KG1 (cell line): Measurements from ENCODE around the gene PRKCA.
"Not testable (repeated sequence)": the region's sequence is repeated elsewhere in the genome, so short reads cannot be mapped to it uniquely, and the experiment has no call there.

Experiments
- DNase-seq: peaks from one replicate; lab custom pipeline; 2025; lab: John Stamatoyannopoulos, UW

PRKCA gene

DNA sequence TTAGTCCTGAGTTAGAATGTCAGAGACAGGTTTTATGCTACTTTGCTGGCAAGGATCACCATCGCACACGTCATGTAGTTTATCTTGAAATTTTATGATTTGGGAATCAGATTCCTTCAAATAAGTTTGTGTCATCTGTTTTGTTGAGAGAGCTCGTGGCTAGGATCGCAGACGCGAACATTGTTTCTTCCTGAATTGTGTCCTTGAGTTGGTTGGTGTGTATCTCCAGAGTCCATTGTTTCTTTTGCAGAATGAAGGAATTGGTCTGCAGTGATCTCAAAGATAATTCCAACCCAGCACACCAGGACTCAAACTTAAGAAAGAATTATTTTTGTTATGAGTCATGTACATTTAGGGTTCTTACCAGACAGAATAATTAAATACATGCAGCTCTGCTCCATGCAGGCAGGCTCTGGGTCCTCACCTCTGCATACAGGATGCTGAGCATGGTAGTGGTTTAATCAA is 51.6 kb downstream of the PRKCA start:
- DNase-seq = no peak

DNA sequence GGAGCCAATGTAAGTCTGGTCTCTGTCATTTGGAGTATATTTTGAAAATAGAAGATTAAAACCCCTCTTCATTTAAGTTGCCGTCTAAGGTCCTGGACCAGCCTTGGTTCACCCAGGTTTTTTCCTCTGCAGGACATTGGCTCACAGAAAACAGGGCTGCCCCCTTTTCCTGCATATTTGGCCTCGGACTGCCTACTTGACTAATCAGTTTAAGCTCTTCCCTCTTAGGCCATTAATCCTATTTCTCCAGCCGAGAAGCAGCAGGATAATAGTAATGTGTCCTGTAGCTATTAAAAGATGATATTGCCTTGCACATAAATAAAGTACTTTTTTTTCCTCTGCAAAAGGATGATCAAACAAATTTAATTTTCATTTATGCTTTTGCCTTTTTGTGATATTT is 52.1 kb downstream of the PRKCA start:
- no peak for DNase-seq

DNA sequence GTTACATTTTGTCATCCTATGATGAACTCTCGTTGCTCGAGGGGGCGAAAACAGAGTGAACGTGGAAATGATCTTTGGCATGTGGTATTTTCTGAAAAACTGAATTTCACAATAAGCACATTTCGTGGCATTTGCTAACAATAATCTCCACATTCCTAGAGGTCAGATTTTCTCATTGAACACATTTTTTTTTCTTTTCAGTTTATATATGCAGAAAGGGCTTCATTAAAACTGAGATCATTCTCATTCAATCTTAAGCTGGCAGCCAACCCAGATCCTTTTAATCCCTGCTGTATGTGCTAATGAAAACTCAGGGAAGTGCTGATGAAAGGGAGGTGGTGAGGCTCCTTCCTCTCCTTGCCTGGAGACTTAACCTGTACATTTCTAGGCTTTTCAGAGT is 52.6 kb downstream of the PRKCA start:
- DNase-seq = no peak

DNA sequence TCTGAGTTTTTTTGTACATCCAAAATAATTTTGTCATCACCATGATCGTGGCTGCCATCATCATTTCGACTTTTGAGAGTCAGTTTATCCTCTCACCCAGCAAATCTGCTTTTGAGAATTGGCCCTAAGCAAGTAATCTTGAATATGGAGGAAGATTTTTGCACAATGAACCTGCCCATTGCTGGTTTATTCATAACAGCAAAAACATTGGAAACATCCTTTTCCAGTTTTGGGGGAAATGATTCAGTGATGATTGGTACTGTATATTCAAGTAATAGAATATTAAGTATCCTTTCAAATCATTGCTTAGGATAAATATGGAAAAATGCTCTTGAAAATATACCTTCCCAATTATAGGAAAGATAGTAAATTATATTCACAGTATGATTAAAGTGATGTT is 53.1 kb downstream of the PRKCA start:
- DNase-seq = no peak

DNA sequence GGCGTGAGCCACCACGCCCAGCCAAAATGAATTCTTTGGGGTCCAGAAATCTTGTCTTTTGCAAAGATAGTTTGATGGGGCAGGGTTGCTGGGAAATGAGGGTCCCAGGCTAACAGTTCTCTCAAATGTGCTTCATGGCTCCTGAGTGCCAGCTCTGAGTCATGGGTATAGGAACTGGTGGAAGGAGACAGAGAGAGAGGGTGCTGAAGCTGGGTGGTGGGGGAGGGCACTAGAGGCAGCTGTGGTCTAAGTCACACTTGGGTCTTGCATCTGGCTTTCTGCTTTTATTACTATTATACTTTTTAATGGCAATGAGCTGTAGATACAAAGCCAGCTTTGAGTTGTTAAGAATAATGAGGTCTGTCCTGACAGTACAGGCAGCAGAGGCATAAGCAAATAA is 54.6 kb downstream of the PRKCA start:
- DNase-seq = no peak

DNA sequence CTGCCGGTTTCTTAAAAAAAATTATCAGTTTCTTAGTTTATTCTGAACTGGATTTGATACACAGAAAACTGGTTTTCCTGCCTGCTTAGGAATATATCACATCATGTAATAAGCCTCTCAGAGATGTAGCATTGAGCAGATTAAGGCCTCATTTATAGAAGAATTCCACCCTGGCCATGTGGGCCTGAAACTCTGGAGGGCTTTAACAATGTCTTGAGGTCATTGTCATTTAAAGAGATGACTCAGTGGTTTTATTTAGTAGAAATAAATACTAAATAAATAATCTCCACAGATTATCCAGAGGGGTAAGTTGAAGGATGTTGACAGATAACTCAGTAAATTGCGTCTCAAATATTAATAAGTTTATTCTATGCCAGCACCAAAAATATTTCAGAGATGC is 56.9 kb downstream of the PRKCA start:
- DNase-seq = no peak

DNA sequence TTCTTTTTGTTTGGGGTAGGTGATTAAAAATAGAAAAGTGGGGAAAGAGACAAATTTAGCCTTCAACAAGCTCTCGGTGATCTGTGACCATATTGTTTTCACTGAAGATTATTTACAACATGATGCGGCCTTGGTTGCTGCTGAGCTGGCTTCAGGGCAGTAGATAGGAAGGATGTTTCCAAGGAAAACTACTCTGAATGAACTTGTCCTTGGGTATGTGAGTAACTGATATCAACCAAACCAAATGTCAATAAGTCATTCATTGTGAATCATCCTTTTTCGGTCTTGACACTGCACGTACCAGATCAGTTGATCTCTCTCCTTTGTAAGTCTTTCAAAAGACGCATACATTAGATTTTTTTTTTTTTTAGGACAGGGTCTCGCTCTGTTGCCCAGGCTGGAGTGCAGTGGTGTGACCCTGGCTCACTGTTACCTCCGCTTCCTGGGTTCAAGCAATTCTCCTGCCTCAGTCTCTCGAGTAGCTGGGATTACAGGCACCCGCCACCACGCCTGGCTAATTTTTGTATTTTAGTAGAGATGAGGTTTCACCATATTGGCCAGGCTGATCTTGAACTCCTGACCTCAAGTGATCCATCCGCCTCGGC is 58.6 kb downstream of the PRKCA start:
- DNase-seq = not testable (repeated sequence)

DNA sequence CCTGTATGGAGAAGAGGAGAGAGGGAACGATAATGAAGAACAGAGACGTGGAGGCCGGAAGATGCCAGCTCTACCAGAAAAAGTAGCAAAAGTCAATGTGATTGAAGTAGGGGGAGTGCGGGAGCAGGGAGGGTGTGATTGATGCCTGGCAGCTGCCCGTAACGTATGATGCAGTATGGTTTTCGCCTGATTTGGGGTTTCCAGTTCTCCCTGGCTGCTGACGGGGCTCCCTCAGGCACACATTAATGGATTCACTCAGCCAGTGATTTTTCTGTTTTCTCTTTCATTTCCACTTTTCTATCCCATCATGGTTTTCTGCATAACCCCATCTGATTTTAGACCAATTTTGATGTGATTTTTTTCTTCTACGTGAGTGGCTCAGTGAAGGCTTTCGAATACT is 62.1 kb downstream of the PRKCA start:
- no peak for DNase-seq

DNA sequence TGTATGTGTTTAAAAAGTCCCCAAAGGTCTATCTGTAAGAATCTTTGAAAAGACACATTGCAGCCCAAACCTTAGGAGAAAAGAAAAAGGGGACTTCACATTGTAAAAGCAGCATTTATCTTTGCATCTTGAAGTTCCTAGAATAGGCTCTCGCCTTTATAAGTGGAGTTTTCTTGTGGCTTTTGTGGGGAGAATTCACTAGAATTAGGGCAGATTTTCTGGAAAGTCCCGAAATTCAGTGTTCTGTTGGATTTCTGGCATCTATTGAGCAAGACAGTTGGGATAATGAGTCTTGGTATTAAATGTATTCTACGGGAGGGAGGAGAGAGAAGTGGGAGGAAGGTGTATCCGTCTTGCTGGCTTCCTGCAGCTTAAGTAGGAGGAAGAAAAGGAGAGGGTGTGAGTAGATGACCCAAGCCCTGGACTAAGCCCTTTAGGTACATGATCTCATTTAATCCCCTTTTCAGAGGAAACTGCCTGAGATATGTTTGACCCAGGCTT is 62.6 kb downstream of the PRKCA start:
- no peak for DNase-seq

DNA sequence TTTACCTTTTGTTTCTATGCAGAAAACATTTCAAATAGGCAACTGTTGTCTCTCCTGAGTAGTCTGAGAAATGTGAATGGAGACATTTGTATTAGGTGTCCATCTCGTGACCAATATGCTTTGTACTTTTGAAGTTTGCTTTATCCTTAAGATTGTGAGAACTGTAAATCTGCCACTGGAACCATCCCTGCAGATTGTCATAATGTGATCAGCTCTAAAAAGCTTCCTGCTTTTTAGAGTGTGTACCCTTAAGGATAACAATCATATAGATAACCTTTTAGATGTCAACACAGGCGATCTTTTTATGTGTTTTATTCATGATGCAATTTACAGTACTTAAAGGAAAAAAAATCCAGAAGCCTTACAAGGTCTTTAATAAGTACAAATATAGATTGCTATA is 63.5 kb downstream of the PRKCA start:
- no peak for DNase-seq

DNA sequence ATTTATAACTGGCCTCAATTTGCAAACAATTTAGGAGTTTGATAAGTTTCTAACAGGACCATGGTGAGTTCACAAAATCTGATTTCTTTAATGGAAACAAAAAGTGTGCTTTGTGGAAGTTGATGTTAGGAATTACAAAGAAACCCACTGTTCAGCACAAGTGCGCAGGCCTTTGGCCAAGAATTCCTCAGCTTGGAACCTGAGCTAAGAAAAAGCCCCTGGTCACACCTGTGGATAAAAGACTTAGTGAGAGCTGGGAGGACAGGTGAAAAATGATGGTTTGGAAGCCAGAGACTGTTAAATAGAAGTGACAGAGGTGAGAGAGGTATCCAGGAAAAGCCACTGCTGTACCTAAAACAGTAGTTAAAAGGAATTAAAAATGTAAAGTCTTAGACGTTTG is 64.7 kb downstream of the PRKCA start:
- no peak for DNase-seq

DNA sequence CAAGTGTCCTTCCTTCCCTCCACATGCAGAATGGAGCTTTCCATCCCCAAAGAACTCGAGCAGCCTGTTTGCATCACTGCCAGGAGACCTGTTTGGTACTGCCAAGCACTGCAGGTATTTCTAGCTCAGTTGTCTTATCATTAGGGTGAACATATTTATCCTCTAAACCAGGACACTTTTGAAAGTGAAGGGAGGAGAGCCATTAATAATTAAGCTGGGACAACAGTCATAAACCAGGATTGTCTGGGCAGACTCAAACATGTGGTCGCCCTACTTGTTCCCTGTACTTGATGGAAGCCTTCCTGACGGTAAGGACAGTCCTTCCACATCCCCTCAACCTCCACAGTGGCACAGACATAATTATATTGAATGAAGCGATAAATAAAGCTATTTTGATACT is 67.4 kb downstream of the PRKCA start:
- DNase-seq = no peak

DNA sequence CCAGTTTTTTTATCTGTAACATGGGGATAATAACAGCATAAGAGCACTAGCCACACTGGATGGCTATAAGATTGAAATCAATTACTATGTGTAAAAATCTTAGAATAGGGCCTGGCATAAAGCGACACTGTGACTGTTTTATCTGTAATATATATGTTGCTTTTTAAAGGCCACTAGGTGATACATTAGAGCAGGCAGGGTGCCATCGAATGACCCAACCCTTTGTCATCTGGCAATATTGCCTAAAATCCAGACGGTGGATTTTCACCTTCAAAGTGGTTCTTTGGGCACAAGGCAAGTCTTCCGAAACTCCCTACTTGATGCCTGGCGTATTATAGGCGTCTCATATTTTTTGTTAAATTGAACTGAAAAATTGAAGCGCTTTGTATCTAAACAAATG is 69.1 kb downstream of the PRKCA start:
- DNase-seq = no peak

DNA sequence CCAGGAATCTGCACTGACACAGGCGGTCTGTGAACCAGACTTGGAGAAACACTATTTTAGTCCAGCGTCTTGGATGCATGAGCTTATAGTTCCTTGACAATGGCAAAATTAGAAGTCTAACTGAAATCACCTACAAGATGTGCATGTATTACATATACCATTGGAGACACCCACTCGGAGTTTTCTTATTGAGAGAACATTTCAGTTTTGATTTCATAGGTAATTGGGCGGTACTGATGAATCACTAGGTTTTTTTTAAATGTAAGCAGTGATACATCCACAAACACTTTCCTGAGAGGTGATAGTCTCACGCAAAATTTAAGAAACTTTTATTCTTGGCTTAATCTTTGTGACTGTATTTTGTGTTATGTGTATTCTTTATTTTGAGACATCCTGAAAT is 69.8 kb downstream of the PRKCA start:
- DNase-seq = no peak

DNA sequence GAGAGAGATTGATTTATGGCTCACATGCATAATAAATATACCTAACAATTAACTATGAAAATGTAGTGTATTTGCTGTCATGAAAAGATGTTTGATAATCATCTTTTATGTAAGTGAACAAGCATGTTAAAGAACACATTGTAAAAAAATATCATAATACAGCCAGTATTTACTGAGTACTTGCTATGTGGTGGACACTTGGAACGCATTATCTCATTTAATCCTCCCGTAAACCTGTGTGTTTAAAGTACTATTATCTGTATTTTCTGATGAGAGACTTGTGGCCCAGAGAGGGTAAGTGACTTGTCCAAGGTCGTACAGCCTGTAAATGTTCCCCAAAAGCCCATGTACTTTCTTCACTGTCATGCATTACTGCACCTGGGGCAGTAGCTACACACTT is 70.7 kb downstream of the PRKCA start:
- DNase-seq = no peak

DNA sequence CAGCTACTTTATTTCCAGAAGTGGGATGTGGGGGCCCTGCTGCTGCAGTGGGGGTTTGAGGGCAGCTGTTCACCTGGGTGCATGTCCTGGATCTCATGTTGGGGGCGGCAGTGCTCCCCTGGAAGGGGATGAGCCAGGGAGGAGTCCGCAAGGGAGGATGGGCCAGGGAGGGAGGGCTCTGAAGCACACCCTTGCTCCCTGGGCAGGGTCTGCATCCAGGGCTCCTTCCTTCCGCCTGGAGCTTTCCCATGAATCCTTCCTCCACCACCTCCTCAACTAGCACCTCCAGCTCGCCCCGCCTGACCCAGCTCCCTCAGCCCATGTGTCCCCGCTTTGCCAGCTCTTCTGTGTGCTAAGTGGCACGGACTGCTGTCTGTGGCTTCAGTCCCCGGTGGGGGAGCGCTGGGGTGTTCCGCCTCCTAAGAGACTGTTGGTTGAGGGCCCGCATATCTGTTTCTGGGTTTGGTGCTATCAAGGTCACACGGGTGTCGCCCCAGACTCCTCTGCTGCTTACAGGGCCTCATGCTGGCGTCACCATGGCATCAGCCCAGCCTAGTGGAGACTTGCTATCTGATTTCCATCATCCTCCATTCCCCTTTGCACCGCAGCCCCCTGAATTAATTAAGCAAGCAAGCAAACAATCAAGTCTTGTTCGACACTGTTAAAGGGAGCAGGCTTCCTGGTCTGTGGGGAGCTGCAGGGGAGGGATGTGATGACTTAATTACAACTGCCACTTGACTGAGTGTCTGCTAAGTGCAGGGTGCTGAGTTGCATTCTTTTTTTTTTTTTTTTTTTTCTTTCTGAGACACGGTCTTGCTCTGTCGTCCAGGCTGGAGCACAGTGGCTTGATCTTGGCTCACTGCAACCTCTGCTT is 71.8 kb downstream of the PRKCA start:
- no peak for DNase-seq

DNA sequence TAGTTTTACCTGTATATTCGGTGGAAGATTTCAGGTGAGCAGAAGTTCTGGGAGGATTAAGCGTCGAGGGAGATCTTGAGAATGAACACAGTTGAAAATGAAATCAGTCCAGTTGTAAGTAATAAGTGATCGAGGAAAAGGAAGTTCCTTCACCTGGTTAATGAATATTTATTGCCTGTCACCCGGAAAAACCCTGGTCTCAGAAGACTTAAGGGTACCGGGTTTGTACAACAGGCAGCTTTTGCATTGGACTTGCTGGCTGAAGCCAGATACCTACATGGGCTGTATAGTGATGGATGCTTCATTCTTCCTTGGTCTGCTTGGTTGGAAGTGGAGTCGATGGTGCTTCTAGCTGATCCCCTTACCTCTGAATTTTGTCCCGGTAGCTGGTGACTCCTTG is 72.7 kb downstream of the PRKCA start:
- DNase-seq = no peak

DNA sequence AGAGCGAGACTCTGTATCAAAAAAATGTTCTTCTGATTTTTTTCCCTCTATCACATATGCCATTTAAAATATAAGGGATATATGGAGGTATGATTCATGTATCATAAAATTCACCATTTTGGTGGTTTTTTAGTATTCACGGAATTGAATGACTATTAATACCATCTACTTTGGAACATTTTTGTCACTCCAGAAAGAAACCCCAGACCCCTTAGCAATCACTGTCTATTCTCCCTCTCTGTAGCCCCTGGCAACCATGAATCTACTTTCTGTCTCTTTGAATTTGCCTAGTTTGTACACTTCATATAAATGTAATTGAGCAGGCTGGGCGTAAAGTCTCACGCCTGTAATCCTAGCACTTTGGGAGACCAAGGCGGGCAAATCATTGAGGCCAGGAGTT is 75.9 kb downstream of the PRKCA start:
- no peak for DNase-seq

DNA sequence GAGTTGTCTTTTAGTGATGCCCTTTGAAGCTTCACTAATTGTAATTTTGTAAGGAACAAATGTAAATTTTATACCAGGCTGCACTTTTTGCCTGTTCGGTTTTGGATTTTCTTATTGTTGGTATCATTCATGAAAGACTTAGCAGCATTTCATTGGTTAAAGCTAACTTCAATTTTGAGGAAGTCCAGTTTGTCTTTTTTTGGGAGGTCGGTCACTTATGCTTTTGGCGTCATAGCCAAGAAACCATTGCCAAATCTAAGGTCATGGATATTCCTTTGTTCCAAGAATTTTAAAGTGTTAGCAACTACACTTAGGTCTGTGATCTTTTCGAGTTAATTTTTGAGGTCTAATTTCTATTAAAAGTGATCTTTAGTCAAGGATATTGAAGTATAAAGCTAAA is 77.1 kb downstream of the PRKCA start:
- no peak for DNase-seq

DNA sequence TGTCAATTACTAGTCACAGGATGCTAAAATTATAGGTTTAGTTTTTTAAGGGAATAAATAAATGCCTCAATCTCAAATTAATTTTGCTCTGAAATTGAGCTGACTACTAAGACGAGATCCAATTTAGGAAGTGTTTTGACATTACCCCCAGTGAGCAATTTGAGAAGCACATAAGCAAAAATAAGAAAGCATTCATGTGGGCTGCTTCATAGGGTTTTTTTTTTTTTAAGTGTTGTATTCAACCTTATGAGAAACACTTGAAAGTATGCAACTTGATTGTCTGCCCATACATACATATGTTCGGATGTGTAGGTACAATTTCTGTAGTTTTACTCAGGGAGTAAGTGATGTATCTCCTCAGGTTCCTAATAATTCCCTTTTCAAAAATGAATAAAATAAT is 77.6 kb downstream of the PRKCA start:
- DNase-seq = no peak

DNA sequence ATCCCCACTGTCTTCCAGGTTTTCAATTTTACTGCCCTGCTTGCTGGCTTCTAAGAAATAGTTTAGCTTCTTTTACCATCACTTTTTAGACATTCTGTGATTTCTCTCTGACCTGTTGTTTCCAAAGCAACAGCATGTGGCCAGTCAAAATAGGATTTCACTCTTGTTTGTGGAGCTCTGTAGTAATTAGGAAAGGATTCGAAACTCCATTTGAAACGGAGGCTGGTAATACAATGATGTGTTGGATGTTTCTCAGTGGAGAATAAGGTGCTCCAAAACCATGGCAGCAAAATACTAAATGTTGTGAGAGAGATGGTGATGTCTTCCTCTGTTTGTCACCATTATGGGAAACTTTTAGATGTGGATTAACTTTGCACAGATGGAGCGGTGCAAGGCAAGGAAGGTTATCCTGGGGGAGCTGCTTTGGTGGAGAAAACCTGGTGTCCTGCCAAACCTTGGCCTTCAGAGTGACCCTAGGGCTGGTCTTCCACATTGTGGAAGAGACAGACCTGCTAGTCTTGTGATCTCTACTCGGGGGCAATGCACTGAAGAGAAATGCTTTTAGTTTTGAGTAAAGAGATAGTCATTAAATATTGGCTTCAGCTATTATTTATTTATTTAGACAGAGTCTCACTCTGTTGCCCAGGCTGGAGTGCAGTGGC is 79.4 kb downstream of the PRKCA start:
- no peak for DNase-seq

DNA sequence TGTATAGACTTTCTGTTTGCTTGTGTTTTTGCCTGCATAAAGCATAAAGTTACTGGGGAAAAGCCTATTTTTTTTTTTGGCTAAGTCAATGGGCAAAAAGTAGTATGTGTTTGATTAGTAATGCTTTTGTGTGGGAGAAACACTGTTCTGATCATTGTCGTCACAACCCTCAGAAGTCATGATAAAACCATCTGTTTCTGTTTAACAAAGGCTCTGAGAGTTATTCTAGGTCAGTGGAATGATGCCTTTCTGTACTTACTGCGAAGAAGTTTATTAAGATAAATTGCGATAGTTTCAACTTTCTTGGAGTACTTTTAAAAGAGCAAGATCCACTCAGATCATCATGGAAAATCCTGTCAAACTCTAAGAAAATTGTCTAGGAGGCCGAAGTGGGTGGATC is 80.9 kb downstream of the PRKCA start:
- no peak for DNase-seq
